Stimulated activated CD4-positive, alpha-beta T cell treated with anti-CD3 and anti-CD28 coated beads, TNF-alpha, amount 100 ng/mL, for 1 hour (primary cell): Measurements from ENCODE around the gene PUS1.
"Not testable (repeated sequence)": the region's sequence is repeated elsewhere in the genome, so short reads cannot be mapped to it uniquely, and the experiment has no call there.

Experiments used
- DNase-seq, 3 donors: peaks; one replicate each; pipeline ENCODE4 v3.0.0-alpha.2; 2020; ENCODE audit warnings: low read depth in 3 of 3, low spot score in 1 of 3

Gene PUS1

DNA sequence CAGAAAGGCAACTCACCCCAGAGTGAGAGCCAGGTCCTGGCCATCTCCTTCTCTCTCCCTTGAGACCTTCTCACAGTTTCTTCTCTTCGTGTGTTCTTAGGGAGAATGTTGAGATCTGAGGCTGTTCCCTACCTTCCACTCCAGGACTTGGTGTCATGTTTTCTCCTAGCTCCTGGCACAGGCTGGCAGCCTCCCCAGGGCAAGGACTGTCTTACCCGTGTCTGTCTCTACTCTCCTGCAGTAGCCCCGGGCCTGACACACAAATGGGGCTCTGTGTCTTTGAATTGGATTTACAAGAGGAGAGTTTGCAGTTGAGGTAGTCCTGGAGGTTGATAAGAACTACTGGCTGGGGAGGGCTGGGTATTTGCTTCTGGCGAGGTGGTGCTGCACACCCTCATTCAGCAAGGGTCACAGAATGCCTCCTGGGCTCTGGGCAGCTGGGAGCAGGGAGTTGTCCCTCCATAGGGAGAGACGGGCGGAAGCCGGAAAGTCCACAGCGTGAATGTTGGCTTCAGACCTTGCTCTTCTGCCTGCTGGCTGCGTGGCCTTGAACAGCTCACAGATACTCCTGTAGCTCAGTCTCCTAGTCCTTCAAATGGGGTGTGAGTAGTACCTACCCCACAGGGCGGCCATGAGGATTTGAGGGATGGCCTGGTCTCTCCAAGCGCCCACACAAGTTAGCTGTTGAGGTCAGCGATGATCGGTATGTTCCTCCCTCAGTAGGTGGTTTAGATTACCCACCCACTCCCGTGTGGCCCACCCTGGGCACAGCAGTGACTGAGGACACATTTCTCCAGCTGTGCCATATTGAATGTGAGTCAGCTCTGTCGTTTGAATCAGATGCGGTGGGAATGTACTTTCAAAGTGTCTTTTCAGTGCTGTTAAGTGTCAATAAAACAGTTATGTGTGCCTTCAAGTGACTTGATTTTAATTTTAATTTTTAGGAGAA is 30.8 kb downstream of the PUS1 start:
- DNase-seq = no peak

DNA sequence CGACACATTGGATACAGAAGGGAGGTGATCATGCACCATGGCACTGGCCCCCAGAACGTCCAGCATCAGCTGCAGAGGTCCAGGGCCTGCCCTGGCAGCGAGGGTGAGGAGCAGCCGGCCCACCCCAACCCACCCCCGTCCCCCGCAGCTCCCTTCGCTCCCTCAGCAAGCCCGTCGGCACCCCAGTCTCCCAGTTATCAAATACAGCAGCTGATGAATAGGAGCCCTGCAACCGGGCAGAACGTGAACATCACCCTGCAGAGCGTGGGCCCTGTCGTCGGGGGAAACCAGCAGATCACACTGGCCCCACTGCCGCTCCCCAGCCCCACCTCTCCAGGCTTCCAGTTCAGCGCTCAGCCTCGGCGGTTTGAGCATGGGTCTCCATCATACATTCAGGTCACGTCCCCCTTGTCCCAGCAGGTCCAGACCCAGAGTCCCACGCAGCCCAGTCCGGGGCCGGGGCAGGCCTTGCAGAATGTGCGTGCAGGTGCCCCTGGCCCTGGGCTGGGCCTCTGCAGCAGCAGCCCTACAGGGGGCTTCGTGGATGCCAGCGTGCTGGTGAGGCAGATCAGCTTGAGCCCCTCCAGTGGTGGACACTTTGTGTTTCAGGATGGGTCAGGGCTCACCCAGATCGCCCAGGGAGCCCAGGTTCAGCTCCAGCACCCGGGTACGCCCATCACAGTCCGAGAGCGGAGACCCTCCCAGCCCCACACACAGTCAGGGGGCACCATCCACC is 31.7 kb downstream of the PUS1 start:
- not testable (repeated sequence) for DNase-seq

DNA sequence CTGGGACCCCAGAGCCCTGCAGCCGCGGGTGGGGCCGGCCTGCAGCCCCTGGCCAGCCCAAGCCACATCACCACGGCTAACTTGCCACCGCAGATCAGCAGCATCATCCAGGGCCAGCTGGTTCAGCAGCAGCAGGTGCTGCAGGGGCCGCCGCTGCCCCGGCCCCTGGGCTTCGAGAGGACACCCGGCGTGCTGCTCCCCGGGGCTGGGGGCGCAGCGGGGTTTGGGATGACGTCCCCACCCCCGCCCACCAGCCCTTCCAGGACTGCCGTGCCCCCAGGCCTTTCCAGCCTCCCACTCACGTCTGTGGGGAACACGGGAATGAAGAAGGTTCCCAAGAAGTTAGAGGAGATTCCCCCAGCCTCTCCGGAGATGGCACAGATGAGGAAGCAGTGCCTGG is 32.3 kb downstream of the PUS1 start:
- DNase-seq = not testable (repeated sequence)

DNA sequence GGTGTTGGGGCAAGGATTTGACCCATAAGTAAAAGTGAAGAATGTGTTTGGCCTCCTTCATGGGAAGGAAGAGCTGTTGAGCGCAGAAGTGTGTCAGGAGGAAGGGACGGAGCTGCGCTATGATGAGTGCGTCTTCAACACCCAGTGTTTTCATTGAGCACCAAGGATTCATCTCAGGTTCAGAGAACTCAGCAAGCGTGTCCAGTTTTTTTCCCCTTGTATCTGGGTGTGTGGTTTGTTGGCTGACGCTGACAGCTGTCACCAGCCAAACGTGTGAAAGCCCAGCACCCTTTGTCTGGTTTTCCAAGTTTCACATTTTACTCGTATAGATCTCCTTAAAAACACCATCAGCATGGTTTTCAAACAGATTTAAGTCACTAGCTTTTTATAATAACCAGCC is 33.0 kb downstream of the PUS1 start:
- DNase-seq = no peak

DNA sequence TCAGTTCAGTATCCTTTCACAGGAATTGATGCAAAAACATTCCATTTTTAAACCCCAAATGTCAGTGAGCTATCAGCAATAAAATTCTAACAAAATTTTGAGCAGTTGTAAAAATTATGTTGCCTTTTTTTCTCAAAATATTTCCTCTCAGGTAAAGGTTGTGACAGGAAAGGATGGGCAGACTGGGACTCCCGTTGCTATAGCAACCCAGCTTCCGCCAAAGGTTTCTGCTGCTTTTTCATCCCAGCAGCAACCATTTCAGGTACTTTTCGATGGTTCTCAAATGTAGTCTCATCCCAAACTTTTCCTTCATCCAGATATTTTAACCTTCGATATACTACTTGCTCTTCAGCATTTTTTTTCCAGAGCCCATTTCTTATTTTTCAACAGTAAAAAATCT is 34.3 kb downstream of the PUS1 start:
- DNase-seq = no peak

DNA sequence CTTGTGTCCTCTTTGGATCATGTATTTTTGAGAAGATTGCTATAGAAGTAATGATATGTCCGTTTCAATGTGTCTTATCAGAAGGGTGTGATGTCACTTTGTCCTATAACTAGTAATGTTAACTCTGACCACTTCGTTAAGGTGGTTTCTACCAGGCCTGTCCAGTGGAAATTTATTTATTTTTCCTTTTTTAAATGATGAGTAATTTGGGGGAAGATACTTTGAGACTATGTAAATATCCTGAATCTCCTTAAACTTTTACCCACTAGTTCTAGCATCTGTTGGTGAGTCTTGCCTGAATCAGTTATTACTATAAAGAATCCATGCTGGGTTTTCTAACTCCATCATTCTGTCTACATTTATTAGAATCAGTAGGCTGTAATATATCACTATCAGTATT is 36.0 kb downstream of the PUS1 start:
- no peak for DNase-seq

DNA sequence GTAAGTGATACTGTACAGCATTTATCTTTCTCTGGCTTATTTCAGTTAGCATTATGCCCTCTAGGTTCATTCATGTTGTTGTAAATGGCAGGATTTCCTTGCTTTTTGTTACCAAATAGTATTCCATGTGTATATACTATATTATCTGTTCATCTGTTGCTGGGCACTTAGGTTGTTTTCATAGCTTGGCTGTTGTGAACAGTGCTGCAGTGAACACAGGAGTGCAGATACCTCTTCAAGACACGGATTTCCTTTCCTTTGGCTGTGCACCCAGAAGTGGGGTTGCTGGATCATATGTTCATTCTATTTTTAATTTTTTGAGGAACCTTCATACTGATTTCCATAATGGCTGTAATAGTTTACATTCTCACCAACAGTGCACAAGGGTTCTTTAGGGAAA is 42.1 kb downstream of the PUS1 start:
- no peak for DNase-seq

DNA sequence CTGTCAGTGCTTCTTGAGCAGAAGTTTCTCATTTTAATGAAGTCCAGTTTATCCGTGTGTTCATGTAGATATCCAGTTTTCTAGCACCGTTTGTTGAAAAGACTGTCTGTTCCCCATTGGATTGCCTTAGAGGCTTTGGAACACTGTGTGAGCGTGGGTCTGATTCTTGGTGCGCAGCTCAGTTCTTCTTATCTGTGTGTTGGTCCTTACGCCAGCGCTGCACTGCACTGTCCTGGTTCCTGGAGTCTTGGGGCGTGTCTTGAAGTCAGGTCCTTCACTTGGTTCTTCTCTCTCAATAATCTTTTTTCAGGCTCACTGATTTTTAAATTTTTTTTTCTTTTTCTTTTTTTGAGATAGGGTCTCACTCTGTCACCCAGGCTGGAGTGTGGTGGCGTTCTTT is 46.2 kb downstream of the PUS1 start:
- no peak for DNase-seq

DNA sequence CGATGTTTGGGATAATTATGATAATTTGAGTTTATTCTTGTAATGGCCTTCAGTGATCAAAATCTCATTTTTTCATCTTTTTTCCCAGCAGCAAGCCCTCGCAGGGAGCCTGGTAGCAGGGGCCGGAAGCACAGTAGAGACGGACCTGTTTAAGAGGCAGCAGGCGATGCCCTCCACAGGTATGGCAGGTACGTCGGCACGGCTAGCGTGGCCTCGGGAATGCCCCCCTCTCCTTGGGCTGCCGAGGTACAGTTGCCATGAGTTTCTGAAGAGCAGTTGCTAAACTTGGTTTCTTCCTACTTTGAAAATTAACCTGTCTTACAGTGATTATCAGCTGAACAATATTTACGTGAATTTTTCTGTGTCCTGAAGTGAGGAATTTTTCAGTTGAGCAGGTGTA is 50.5 kb downstream of the PUS1 start:
- DNase-seq = no peak

DNA sequence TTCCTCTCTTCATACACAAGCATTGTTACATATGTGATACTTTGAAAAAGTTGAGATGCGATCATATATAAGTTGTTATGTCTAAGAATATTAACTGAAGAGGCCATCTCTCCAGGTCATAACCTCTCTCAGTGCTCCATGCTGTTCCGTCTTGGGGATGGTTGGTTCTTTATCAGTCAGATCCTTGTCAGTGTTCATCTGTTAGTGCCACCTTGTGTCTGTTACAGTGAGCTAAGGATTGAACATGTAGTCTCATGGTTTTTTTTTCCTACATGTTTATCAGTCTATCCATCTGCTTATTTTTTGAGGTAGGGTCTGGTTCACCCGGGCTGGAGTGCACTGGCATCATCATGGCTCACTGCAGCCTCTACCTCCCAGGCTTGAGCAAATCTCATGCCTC is 51.2 kb downstream of the PUS1 start:
- no peak for DNase-seq

DNA sequence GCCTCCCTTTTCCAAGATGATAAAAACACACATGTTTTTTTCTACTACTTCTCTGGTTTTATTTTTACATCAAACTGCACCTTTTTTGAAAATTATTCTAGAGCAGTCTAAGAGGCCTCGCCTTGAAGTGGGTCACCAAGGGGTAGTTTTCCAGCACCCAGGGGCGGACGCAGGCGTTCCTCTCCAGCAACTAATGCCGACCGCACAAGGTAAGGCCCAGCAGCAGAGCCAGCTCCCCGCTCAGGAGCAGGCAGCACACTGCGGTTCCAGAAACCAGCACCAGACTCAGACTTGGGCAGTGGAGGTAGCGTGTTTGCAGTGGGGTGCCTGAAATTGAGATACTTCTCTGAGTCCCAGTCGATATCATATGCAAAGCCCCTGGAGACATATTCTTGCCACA is 52.3 kb downstream of the PUS1 start:
- DNase-seq = no peak

DNA sequence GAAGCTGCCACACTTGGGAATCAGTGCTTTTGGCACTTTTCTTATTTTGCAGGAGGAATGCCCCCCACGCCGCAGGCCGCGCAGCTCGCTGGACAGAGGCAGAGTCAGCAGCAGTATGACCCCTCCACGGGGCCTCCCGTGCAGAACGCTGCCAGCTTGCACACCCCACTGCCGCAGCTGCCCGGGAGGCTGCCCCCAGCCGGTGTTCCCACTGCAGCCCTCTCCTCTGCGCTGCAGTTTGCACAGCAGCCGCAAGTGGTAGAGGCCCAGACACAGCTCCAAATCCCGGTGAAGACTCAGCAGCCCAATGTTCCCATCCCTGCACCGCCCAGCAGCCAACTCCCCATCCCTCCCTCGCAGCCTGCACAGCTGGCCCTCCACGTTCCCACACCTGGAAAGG is 53.0 kb downstream of the PUS1 start:
- no peak for DNase-seq

DNA sequence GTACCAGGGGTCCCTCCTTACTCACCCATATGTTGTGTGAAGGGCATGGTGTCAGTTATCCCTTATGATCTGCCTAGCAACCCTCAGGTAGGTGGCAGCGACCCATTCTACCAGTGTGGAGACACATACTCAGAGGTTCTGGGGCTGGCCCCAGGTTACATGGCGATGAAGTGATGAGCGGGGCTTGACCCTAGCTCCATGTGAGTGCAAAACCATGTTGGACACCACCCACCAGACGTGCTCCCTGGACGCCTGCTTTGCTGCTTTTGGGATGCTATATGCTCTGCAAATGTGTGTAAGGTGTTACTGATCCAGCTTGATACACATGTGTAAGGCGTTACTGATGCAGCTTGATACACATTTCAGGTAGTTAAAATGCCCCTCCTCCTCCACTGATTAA is 54.0 kb downstream of the PUS1 start:
- no peak for DNase-seq

DNA sequence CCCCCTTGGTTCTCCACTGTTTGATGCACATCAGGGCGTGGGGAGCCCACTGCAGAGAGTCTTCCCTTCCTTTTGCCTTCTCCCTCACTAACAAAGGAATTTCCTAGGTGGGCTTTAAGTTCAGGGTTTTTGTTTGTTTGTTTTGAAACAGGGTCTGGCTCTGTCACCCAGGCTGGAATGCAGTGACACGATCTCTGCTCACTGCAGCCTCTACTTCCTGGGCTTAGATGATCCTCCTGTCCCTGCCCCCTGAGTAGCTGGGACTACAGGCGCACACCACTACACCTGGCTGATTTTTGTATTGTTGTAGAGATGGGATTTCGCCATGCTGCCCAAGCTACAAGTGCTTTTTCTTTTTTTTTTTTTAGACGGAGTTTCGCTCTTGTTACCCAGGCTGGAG is 54.5 kb downstream of the PUS1 start:
- no peak for DNase-seq

DNA sequence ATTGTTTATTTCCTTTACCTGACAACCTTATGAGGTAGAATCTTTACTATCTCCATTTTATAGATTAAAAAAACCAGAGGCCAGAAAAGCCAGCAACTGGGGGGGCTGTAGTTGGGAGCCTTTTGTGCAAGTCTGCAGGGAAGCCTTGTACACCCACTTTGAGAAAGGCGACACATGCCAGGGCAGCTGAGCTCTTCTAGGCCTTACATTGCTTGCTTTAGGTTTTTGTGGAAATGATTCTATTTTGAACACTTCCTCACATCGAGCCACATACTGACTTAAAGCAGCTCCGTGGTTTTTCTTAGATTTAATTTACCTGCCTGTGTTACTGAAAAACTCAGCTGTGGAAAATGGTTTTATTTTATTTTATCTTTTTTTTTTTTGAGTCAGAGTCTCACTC is 55.3 kb downstream of the PUS1 start:
- DNase-seq = no peak

DNA sequence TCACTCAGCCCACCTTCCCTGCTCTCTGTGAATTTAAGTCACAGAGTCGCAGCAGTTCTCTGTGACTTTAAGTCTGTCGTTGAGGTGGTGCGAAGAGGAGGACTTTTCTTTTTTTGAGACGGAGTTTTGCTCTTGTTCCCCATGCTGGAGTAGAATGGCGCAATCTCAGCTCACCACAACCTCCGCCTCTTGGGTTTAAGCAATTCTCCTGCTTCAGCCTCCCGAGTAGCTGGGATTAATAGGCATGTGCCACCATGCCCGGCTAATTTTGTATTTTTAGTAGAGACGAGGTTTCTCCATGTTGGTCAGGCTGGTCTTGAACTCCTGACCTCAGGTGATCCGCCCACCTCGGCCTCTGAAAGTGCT is 56.4 kb downstream of the PUS1 start:
- not testable (repeated sequence) for DNase-seq

DNA sequence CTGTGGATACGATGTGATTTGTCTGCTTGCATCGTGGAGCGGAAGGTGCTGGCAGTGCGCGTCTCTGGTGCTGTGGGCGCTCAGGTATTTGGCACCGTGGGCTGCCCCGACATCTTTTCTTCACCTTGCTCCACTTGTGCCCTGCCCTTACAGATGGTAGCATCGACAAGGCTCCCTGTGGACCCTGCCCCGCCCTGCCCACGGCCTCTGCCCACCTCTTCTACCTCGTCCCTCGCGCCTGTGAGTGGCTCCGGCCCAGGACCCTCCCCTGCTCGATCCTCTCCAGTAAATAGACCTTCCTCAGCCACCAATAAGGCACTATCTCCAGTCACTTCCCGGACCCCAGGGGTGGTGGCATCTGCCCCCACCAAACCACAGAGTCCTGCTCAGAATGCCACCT is 57.3 kb downstream of the PUS1 start:
- DNase-seq = no peak

DNA sequence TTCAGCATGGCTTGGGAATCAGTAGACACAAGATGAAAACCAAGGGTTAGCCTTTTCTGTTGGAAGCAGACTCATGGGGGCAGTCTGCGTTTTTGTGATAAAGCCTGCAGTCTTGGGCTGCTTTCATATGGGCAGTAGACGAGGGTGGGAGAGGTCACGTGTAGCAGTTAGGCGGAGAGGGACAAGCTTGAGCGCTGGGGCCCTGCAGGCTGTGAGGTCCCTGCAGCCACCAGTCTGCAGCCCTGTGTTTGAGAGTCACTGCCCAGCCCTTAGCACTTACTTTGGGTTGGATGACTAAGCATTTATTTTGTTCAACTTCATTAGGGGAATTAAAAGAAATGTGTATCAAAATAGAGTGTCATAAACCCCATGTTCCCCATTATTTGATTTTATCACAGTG is 57.8 kb downstream of the PUS1 start:
- no peak for DNase-seq

DNA sequence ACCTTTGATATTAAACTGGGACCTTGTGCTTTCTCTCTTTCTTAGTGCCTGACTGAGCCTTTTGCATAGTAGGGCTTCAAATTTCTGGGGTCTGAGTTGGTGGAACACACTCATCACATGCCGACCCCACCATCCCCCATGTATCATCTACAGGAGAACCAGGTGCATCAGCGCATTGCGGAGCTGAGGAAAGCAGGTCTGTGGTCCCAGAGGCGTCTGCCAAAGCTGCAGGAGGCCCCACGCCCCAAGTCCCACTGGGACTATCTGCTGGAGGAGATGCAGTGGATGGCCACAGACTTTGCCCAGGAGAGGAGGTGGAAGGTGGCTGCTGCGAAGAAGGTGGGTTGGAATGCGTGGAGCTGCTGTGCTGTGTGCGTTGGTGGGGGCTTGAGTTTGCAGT is 58.5 kb downstream of the PUS1 start:
- DNase-seq = no peak

DNA sequence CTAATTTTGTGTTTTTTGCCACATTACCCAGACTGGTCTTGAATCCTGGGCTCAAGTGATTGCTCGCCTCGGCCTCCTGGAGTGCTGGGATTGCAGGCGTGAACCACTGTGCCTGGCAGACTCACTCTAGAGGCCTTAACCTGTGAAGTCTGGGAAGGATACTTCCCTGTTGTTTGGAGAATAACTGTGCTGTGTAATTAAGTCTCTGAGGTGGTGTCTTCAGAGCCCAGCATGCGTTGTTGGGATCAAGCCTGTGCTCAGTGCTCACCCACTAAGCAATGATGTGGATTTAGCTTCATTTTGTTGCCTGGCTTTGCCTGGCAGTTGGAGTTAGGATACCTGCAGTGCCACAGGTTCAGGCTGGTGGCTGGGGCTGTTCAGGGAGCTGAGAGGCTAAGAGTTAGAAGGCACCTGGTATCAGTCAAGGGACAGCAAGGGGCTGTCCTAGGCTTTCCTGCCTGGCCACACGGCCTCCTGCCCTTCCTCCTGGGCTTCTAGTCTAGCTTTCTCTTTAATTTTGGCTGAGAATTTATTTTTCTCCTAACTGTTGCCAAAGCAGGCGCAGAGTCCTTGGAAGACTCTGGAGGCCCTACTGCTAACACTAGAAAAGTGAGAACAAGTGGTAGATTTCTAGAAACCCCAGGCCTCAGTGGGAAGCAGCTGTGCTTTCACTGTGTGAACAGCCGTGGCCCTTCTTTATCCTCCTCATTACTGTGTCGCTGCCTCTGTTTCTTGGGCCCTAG is 59.1 kb downstream of the PUS1 start:
- no peak for DNase-seq

DNA sequence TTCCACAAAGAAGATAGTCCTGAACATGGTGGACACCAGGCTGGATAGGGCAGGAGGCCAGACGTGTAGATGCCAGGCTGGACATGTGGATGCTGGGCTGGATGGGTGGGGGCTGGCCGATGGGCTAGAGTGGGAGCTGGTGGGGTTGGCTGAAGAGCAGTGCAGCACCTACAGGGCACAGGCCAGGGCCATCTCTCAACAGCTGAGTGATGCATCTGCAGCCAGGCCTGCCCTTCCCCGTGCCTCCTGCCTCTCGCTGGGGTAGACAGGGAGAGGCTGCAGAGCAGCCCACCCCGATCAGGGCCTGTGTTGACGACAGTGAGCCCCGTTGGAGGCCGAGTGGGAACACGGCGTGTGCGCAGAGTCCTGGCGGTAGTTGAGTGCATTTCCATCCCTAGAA is 59.9 kb downstream of the PUS1 start:
- no peak for DNase-seq
